ENCODE results near the gene NRIP2.

Gene NRIP2

GRCh38 chr12:2792671-2793500 lies 41.9 kb downstream of the NRIP2 start (continued):
- no peak for TF ChIP-seq POU6F1 (CRISPR knock-in tag; IDR thresholded peaks at IDR 0.05; ENCODE audit: borderline replicate concordance, low read depth)
- no peak for TF ChIP-seq BACH2 (CRISPR knock-in tag; IDR thresholded peaks at IDR 0.05; ENCODE audit: borderline replicate concordance)
- no peak for TF ChIP-seq SNAI2 (CRISPR knock-in tag; IDR thresholded peaks at IDR 0.05)
- no peak for TF ChIP-seq CSRNP3 (CRISPR knock-in tag; IDR thresholded peaks at IDR 0.05)

GRCh38 chr12:2791089-2791488 lies 43.7 kb downstream of the NRIP2 start:
- TF ChIP-seq ZFP3 (CRISPR knock-in tag; IDR thresholded peaks at IDR 0.05) (no peak), ARNTL (CRISPR knock-in tag; IDR thresholded peaks at IDR 0.05; ENCODE audit: borderline replicate concordance, low read depth) (no peak), GLIS3 (CRISPR knock-in tag; IDR thresholded peaks at IDR 0.05) (no peak), POU6F1 (CRISPR knock-in tag; IDR thresholded peaks at IDR 0.05; ENCODE audit: borderline replicate concordance, low read depth) (no peak), SNAI2 (CRISPR knock-in tag; IDR thresholded peaks at IDR 0.05) (no peak), TSHZ2 (CRISPR knock-in tag; IDR thresholded peaks at IDR 0.05) (no peak), ZFP30 (CRISPR knock-in tag; IDR thresholded peaks at IDR 0.05) (no peak), ZC3H10 (CRISPR knock-in tag; IDR thresholded peaks at IDR 0.05) (no peak), ISL1 (CRISPR knock-in tag; IDR thresholded peaks at IDR 0.05) (no peak), TCF4 (CRISPR knock-in tag; IDR thresholded peaks at IDR 0.05; ENCODE audit: borderline replicate concordance) (no peak), PPARA (CRISPR knock-in tag; IDR thresholded peaks at IDR 0.05; ENCODE audit: borderline replicate concordance) (no peak)
- ATAC-seq, result no peak

GRCh38 chr12:2785017-2785416 lies 49.8 kb downstream of the NRIP2 start:
- TF ChIP-seq RARB (CRISPR knock-in tag; IDR thresholded peaks at IDR 0.05) (no peak), SNAI2 (CRISPR knock-in tag; IDR thresholded peaks at IDR 0.05) (no peak), POU6F1 (CRISPR knock-in tag; IDR thresholded peaks at IDR 0.05; ENCODE audit: borderline replicate concordance, low read depth) (no peak)
- ATAC-seq, result no peak

- TF ChIP-seq TSHZ2 (CRISPR knock-in tag; IDR thresholded peaks at IDR 0.05) (no peak), CSRNP3 (CRISPR knock-in tag; IDR thresholded peaks at IDR 0.05) (no peak), OSR1 (CRISPR knock-in tag; IDR thresholded peaks at IDR 0.05) (no peak), CREB5 (CRISPR knock-in tag; IDR thresholded peaks at IDR 0.05; ENCODE audit: low read depth) (no peak)
- peak; percentile 99 for ATAC-seq
Measured at GRCh38 chr12:2783936-2784600, 50.8 kb downstream of the NRIP2 start.
